ENCODE measurements around the gene GABPB2.
"Not testable (repeated sequence)": the region's sequence is repeated elsewhere in the genome, so short reads cannot be mapped to it uniquely, and the experiment has no call there.

Gene GABPB2

GRCh38 chr1:151060007-151060656 is 10.4 kb upstream of the GABPB2 start, which contains the start of gene MLLT11:
MLLT11 (plus strand) TSS chr1:151060397; CDS start chr1:151067225, 6,828 bp downstream.
- DNase-seq, result peak; percentile 96

DNA sequence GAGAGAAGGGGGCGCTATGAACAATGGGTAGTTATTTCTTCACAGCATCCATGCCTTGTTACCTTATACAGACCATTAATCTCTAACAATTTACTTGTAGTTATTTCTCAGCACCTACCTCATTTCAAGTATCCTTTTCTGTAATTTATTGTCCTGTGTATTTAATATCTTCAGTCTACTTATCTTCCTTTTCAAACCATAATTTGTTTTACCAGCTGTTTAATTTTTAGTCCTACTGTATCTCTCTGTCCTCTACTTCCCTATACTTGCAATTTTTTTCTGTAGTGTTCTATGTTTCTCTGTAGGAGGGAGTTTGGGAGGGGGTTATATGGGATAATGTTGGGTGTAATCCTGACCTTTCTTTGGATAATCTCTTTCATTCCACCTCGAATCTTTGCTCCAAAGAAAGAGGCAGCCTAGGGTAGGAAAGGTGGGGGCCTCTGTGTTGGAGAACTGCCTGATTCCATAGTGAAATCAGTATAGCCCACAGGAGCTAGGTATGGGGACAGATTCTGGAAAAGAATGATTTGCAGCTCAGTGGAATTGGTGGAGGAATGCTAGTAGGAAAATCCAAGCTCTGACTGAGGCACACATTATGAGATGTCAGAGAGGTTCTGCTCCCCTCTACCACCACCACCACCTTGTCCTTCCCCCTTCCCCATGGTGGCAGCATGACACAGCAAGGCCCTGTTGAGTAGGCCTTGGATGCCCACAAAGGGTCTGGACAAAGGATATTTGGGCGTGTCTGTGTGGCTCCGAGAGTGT is 9.7 kb upstream of the GABPB2 start:
- peak; percentile 78 for DNase-seq

DNA sequence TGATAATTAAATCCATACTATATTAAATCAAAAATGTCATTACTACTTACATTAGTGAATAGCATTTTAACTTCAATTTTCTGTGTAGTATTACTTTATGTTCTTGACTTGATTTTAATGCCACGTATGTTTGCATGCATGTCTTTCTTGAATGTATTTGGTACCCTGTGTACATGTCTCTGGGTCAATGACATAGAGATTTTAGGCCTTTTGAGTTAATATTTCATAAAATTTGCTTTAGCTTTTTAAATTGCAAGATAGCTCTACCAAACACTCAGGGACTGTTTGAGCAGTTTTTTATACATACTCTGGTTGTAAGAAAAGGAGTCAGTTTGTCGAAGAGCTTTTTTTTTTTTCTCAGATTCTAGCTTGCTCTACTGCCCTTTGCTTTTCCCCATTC is 8.9 kb upstream of the GABPB2 start:
- DNase-seq, result no peak

DNA sequence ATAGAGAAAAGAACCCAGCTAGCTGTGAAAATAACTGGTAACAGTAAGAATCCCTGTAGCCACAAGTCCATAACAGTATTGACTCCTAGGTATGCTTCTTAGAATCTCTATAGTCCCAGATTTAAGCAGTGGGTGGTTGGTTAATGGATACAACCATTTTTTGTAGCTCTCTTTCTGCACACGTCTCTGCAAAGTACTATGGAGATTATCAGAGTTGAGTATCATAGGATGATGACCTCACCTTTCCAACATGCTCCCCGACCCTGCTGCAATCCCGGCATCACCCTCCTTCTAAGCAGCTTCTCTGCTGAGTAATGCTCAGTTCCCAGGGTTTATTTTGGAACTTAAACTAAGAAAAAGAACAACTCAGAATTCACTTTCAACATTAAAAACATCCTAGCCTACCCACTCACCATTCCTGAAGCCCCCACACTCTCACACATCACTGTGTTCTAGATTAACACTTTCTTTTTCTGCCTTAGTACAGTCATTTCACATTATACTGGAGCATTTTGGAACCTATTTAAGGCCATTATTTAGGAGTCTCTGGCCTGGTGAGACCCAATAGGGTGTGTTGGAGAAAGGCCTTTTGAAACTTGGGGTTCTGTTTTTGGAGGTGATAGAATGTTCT is 7.7 kb upstream of the GABPB2 start:
- no peak for DNase-seq

DNA sequence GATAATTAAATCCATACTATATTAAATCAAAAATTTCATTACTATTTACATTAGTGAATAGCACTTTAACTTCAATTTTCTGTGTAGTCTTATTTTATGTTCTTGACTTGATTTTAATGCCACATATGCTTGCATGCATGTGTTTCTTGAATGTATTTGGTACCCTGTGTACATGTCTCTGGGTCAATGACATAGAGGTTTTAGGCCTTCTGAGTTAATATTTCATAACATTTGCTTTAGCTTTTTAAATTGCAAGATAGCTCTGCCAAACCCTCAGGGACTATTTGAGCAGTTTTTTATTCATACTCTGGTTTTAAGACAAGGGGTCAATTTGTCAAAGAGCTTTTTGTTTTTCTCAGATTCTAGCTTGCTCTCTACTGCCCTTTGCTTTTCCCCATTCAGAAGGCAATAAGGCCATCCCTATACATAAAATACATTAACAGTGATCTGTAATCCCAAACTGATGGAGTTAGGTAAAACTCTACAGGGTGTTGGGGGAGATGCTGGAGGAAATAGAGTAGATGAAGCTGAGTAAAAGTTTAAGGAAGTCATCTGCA is 5.4 kb upstream of the GABPB2 start:
- DNase-seq, result peak; percentile 23

GRCh38 chr1:151067185-151067584 is 3.4 kb upstream of the GABPB2 start:
- no peak for DNase-seq

DNA sequence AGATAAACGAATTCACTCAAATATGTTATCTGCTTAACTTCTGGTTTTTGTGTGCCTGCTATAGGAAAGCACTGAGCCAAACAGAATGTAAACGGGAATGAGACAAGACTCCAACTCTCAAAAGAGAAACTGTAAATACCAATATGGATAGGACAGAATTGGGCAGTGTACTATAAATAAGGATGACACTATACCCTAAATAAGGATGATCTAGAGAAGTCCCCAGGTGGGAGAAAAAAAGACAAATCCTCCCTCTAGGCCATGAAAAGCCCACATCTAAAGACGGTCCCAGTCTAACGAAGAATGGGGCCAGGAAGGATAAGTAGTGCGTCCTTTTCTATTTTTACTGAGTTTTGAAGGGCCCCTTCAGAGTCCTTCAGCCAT is 1.5 kb upstream of the GABPB2 start:
- no peak for DNase-seq

GRCh38 chr1:151072224-151072623 is 1.7 kb downstream of the GABPB2 start:
- DNase-seq, result no peak

DNA sequence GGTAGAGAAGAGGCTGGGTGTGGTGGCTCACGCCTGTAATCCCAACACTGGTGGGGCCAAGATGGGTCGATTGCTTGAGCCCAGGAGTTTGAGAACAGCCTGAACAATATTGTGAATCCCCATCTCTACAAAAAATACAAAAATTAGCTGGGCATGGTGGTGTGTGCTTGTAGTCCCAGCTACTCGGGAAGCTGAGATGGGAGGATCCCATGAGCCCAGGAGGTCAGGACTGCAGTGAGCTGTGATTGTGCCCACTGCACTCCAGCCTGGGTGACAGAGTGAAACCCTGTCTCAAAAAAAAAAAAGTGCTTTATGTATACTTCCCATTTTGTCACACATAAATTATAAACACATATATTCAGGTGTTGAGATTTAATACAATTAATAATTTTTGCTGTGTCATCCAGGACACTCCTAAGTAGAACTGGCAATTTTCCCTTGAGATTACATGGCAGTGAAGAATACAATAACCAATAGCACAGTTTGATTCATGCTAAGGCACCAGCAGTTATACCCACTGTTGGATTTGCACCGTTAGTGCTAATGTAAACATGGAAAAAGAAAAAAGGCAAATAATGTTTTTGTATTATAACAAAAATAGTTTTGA is 15.5 kb downstream of the GABPB2 start:
- peak; percentile 77 for DNase-seq

DNA sequence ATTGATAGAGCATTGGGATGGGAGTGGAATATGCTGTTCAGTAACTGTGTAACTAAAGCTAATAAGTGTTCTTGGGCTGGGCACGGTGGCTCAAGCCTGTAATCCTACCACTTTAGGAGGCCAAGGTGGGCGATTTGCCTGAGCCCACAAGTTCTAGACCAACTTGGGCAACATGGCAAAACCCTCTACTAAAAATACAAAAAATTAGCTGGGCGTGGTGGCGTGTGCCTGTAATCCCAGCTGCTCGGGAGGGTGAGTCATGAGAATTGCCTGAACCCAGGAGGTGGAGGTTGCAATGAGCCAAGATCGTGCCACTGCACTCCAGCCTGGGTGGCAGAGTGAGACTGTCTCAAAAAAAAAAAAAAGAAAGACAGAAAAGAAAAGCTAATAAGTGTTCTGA is 26.9 kb downstream of the GABPB2 start:
- not testable (repeated sequence) for DNase-seq

- DNase-seq, result no peak
These were observed 27.6 kb downstream of the GABPB2 start for GRCh38 chr1:151098126-151098525.

- DNase-seq, result no peak
These were observed 34.1 kb downstream of the GABPB2 start for GRCh38 chr1:151104630-151105029.

GRCh38 chr1:151106894-151107293 is 36.3 kb downstream of the GABPB2 start:
- DNase-seq, result peak; percentile 66

DNA sequence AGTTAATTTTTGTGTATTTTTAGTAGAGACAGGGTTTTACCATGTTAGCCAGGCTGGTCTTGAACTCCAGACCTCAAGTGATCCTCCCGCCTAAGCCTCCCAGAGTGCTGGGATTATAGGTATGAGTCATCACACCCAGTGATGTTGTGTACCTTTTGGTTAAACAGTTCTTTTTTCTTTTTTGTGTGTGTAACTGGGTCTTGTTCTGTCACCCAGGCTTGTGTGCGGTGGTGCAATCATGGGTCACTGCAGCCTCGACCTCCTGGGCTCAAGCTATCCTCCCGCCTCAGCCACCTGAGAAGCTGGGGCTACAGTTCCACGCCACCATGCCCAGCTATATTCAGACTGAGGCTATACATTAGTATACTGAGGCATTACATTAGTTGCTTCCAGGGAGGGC is 37.8 kb downstream of the GABPB2 start:
- DNase-seq, result peak; percentile 39

- no peak for DNase-seq
These were observed 43.3 kb downstream of the GABPB2 start for GRCh38 chr1:151113877-151114276.

DNA sequence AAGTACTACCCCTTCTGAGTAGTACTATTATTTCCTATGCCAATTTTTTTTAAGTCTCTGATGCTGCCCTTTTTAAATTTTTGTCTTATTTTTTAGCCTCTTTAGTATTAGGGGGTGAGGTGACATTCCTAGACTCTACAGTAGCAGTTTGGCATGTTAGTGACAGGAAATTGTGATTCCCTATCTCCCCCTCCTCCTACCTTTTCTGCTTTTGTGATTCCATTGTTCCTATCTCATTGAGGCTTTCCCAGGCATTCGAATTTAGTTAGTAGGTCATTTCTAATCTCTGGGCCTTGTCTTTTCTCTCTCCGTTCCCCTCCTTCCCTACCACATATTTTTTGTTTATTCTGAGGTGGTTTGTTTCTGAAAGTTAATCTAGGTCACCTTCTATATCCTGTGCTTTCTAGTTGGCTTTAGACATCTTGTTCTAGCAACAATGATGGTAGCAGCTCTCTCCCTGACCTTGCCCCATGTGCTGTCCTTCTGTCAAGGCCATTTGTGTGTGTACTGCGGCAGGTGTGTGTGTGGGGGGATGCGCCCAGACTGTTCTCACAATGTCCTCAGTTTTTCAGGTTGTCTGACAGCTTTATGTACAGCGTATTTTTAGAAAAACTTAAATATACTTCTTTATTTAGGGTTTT is 54.3 kb downstream of the GABPB2 start:
- no peak for DNase-seq

DNA sequence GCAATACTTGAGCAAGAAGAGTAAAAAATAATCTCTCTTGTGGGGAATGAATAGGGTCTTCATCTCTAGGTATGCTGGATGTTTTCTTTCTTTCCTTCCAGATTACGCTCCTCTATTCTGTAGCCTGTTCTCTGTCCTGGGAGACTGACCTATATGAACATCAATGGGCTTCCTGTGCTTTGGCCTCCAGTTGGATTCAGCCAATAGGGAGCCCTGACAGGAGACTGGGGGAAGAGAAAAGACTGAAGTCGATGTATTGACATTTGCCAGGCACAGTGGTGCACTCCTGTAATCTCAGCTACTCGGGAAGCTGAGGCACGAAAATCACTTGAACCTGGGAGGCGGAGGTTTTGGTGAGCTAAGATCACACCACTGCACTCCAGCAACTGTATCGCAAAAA is 58.2 kb downstream of the GABPB2 start:
- no peak for DNase-seq

- peak; percentile 66 for DNase-seq
These were observed 60.5 kb downstream of the GABPB2 start for GRCh38 chr1:151130987-151131586.

GRCh38 chr1:151131701-151132334 is 61.3 kb downstream of the GABPB2 start:
- no peak for DNase-seq

GRCh38 chr1:151132335-151133017 is 61.9 kb downstream of the GABPB2 start:
- no peak for DNase-seq
